ENCODE results near the gene CFAP77. TPM values are rescaled to one million over a fixed set of nuclear protein-coding genes. Genes with fewer than 3 reads are reported as not detected.

Gene CFAP77
- total and polyA plus RNA-seq, 2 of the 8 experiments (the other 6 are each of a cell fraction or from before 2014, with no cell fraction given): 0.63 to 0.97 TPM

DNA sequence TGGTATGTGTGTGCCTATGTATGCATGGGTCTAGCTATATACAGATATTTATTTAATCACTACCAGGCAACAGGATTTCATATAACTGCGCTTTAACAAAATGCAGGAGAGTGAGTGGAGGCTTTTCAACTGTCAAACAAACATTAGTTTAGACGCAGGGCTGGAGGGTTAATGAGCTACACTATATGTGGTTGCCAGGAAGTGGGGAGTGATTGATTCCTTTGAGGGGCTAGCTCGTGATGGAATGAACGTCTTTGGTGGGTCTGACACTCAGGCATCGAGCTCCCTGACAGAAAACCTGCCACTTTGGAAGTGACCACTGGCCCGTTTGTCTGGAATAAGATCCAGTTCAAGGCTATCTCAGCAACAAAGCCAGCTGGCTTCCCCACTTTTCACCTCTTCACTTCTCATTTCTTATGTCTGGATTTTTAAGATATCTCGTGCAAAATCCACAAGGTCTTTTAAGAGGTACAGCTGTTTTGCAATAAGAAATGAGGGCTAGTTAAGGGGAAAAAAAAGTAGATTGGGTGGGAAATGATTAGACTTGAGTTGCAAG is 78.0 kb downstream of the CFAP77 start (continued):
- TF ChIP-seq SIN3A (conservative IDR thresholded peaks at IDR 0.05 in 1 of 2, IDR thresholded peaks at IDR 0.05 in 1 of 2; ENCODE audit: low read depth in 1 of 2, low read length in 2 of 2) (no peak), RFX5 (IDR thresholded peaks at IDR 0.05; ENCODE audit: borderline replicate concordance, low read depth, low read length) (no peak), CBX8 (IDR thresholded peaks at IDR 0.05; ENCODE audit: borderline replicate concordance, low read depth, low read length) (no peak), SP2 (IDR thresholded peaks at IDR 0.05; ENCODE audit: low read length) (no peak), ZNF274 (IDR thresholded peaks at IDR 0.05; ENCODE audit: borderline replicate concordance, extremely low read depth, low read length) (no peak), BACH1 (IDR thresholded peaks at IDR 0.05; ENCODE audit: low read length) (no peak), NANOG (IDR thresholded peaks at IDR 0.05; ENCODE audit: insufficient read depth, low read depth, low read length, poor library complexity, severe bottlenecking) (no peak)
- TF ChIP-seq, protein P1, sequence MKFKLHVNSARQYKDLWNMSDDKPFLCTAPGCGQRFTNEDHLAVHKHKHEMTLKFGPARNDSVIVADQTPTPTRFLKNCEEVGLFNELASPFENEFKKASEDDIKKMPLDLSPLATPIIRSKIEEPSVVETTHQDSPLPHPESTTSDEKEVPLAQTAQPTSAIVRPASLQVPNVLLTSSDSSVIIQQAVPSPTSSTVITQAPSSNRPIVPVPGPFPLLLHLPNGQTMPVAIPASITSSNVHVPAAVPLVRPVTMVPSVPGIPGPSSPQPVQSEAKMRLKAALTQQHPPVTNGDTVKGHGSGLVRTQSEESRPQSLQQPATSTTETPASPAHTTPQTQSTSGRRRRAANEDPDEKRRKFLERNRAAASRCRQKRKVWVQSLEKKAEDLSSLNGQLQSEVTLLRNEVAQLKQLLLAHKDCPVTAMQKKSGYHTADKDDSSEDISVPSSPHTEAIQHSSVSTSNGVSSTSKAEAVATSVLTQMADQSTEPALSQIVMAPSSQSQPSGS (IDR thresholded peaks at IDR 0.05; ENCODE audit: low read length): no peak

All from H1 (cell line).